ENCODE results near the gene TOLLIP.

- TF ChIP-seq POLR2A (IDR thresholded peaks at IDR 0.05), result no peak
- TF ChIP-seq CTCF (IDR thresholded peaks at IDR 0.05), result no peak
These were observed 44.9 kb upstream of the TOLLIP start for GRCh38 chr11:1354125-1354938.

All from tibial nerve (tissue), 3 donors.